Tibial artery (tissue), 4 donors: ENCODE measurements around the gene GLI3.

Experiments
- DNase-seq, 2 donors: peaks; one replicate each; pipeline ENCODE4 v3.0.0-alpha.2; 2019
- H3K27ac ChIP-seq, 2 donors: fragments of 200-600 bp; sonication (generic) in 1 of 2; 1 replicate in 1 of 2; 2 replicates in 1 of 2; pipeline ENCODE4 v1.5.1; 2018 to 2019; ENCODE audit warnings: mild to moderate bottlenecking in 1 of 2
- H3K27me3 ChIP-seq, 2 donors: fragments of 200-600 bp; sonication (generic) in 1 of 2; one replicate each; pipeline versions ENCODE4 v1.5.1 to v1.6.0; 2016 to 2019
- H3K36me3 ChIP-seq, 3 donors: fragments of 200-600 bp; sonication (generic) in 2 of 3; one replicate each; pipeline ENCODE4 v1.5.1; 2016 to 2019; ENCODE audit warnings: mild to moderate bottlenecking in 2 of 3
- H3K4me1 ChIP-seq, 4 donors: fragments of 200-600 bp; sonication (generic) in 2 of 4; 1 replicate in 3 of 4; 2 replicates in 1 of 4; pipeline ENCODE4 v1.5.1; 2016 to 2019
- H3K4me3 ChIP-seq, 2 donors: fragments of 200-600 bp; sonication (generic) in 1 of 2; 1 replicate in 1 of 2; 2 replicates in 1 of 2; pipeline ENCODE4 v1.5.1; 2018 to 2019; ENCODE audit warnings: mild to moderate bottlenecking in 2 of 2
- H3K9me3 ChIP-seq, 3 donors: fragments of 200-600 bp; sonication (generic) in 1 of 3; one replicate each; pipeline ENCODE4 v1.5.1; 2016 to 2019
- CTCF ChIP-seq, 2 experiments: fragments of 200-600 bp in 1 of 2; fragments of 450-650 bp in 1 of 2; IDR thresholded peaks; one replicate each; pipeline ENCODE4 v1.5.1; 2017 to 2019; ENCODE audit warnings: antibody characterized with exemption in 2 of 2, mild to moderate bottlenecking in 1 of 2, moderate library complexity in 1 of 2
- intact Hi-C: fragments of 100-400 bp; cut with DNase I; formaldehyde crosslinking; loops from one replicate; pipeline ENCODE4 v1.15.0; 2023; ENCODE audit warnings: low total_unique reads

The GLI3 gene

GRCh38 chr7:42103020-42103419, 134.0 kb downstream of the GLI3 start:
- Histone ChIP-seq H3K27me3 (no peaks in the 10 kb centered on the region), H3K4me1 (peaks cover 0 to 25% (median 9%) of the 10 kb centered on the region in 4 donors), H3K4me3 (no peak overlapping the region), H3K9me3 (no peaks in the 10 kb centered on the region), H3K27ac (no peak overlapping the region), H3K36me3 (no peaks in the 10 kb centered on the region)
- intact Hi-C loops = no loop called here
- no peak for DNase-seq
- TF ChIP-seq CTCF (IDR thresholded peaks at IDR 0.05) = no peak

DNA sequence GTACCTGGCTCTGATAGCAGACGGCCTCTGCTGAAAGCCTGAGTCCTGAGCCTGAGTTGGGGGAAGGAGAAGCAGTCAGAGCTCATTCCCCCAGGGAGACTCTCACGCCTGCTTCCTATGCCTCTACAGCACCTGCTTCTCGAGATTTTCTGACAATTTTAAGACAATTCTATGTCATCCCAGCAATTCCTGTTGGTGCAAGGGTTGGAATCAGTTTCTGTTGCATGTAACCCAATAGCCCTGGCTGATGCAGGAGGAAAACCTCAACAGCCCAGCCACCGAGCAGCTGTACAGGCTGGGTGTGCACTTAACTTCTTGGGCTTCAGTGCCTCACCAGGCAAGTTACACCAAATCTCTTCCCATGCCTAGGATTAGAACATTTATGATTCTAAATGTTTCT, 134.7 kb downstream of the GLI3 start:
- Histone ChIP-seq H3K4me1 (peaks cover 0 to 19% (median 9%) of the 10 kb centered on the region in 4 donors), H3K27ac (no peak overlapping the region), H3K36me3 (no peaks in the 10 kb centered on the region), H3K9me3 (no peaks in the 10 kb centered on the region), H3K4me3 (no peak overlapping the region), H3K27me3 (no peaks in the 10 kb centered on the region)
- TF ChIP-seq CTCF (IDR thresholded peaks at IDR 0.05) = no peak
- no peak for DNase-seq
- intact Hi-C loops = no loop called here

DNA sequence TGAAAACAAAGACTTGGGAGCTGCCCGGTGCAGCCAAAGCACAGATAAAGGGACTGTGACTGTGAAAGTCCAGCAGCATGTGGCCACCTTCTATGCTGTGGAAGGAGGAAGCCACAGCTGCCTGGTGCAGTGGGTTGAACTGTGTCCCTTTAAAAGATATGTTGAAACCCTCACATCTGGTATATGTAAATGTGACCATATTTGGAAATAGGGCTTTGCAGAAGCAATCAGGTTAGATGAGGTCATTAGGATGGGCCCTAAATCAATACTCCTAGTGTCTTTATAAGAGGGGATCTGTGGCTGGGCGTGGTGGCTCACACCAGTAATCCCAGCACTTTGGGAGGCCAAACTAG, 136.9 kb downstream of the GLI3 start:
- Histone ChIP-seq H3K27me3 (no peaks in the 10 kb centered on the region), H3K27ac (no peak overlapping the region), H3K36me3 (no peaks in the 10 kb centered on the region), H3K4me1 (peaks cover 0 to 12% (median 3%) of the 10 kb centered on the region in 4 donors), H3K9me3 (no peaks in the 10 kb centered on the region), H3K4me3 (no peak overlapping the region)
- no peak for DNase-seq
- no peak for TF ChIP-seq CTCF (IDR thresholded peaks at IDR 0.05)
- intact Hi-C loops = no loop called here

DNA sequence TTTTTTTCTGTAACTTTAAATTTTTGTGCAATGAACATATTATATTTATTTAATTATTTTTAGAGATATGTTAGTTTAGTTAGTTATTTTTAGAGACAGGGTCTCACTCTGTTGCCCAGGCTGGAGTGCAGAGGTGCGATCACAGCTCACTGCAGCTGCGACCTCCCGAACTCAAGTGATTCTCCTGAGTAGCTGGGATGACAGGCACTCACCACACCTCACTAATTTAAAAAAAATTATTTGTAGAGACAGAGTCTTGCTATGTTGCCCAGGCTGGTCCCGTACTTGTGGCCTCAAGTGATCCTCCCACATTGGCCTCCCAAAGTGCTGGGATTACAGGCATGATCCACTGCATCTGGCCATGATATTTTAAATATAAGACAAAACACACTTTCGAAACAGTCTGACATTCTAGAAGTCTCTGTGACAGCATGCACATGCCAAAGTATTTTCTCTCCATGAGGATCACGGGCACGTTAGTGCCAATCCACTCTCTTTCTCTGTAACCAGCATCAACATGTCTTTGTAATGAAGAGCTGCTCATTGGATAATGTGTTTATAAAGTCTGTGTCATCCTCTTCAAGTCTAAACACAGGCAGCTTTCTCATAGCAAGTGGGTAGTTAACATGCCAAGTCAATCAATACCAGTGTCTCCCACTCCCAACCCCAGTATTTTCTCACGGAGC, 137.4 kb downstream of the GLI3 start:
- Histone ChIP-seq H3K27ac (no peak overlapping the region), H3K9me3 (no peaks in the 10 kb centered on the region), H3K36me3 (no peaks in the 10 kb centered on the region), H3K4me3 (no peak overlapping the region), H3K27me3 (no peaks in the 10 kb centered on the region), H3K4me1 (peaks cover 0 to 12% (median 3%) of the 10 kb centered on the region in 4 donors)
- intact Hi-C loops = no loop called here
- TF ChIP-seq CTCF (IDR thresholded peaks at IDR 0.05) = no peak
- no peak for DNase-seq

GRCh38 chr7:42099066-42099465, 137.9 kb downstream of the GLI3 start:
- H3K27ac ChIP-seq = no peak overlapping the region
- intact Hi-C loops = no loop called here
- TF ChIP-seq CTCF (IDR thresholded peaks at IDR 0.05) = no peak
- peaks cover 0 to 12% (median 3%) of the 10 kb centered on the region in 4 donors for H3K4me1 ChIP-seq
- H3K4me3 ChIP-seq = no peak overlapping the region
- H3K9me3 ChIP-seq = no peaks in the 10 kb centered on the region
- no peaks in the 10 kb centered on the region for H3K36me3 ChIP-seq
- no peak for DNase-seq
- no peaks in the 10 kb centered on the region for H3K27me3 ChIP-seq

DNA sequence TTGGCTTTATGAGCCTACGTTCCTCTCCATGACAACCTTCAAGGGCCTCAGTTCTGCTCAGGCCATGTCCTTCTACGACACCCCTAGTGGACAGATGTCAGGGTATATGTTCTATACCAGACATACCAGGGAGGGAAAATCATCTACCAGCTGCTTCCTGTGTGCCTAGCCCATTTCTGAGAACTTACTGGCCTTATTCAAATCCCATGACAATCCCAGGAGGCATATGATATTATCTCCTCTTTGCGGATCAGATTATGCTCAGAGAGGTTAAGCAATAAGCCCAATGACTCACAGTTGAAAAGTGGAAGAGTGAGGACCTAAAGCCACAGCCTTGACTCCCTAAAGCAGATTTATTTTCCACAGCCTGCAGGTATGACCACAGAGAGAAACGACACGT, 139.3 kb downstream of the GLI3 start:
- no peaks in the 10 kb centered on the region for H3K36me3 ChIP-seq
- intact Hi-C loops = no loop called here
- DNase-seq = no peak
- H3K9me3 ChIP-seq = no peaks in the 10 kb centered on the region
- peaks cover 0 to 12% (median 3%) of the 10 kb centered on the region in 4 donors for H3K4me1 ChIP-seq
- no peak overlapping the region for H3K4me3 ChIP-seq
- no peak overlapping the region for H3K27ac ChIP-seq
- no peak for TF ChIP-seq CTCF (IDR thresholded peaks at IDR 0.05)
- no peaks in the 10 kb centered on the region for H3K27me3 ChIP-seq
